AG04450 (cell line): ENCODE results near the gene OPA3. TPM values are rescaled to one million over a fixed set of nuclear protein-coding genes. Genes with fewer than 3 reads are reported as not detected.

ENCODE experiments used
- CTCF ChIA-PET: fragments of 300-600, 350-600 bp; formaldehyde crosslinking; extraction: SDS; loops from one replicate; lab custom pipeline; 2022; ENCODE audit warnings: antibody characterized with exemption, inconsistent platforms; lab: Charles Lee
- POLR2A ChIA-PET: fragments of 350-600 bp; formaldehyde crosslinking; extraction: SDS; loops from one replicate; lab custom pipeline; 2021; ENCODE audit warnings: antibody characterized with exemption, inconsistent platforms; lab: Yijun Ruan, JAX
- DNase-seq: peaks from one replicate; pipeline ENCODE4 v3.0.0-alpha.2; 2011; ENCODE audit warnings: low read depth, low spot score
- H3K27ac ChIP-seq: one replicate; pipeline ENCODE4 v1.5.1; 2012; ENCODE audit warnings: low read depth, low read length, control low read depth
- H3K27me3 ChIP-seq: one replicate; pipeline ENCODE4 v1.6.0; 2012; ENCODE audit warnings: low read length; ENCODE audit not compliant: control insufficient read depth, insufficient read depth
- H3K4me3 ChIP-seq: 2 replicates; pipeline ENCODE4 v1.5.1; 2011; ENCODE audit warnings: mild to moderate bottlenecking, low read depth, low read length, control low read depth
- H3K9me3 ChIP-seq: 2 replicates; pipeline ENCODE4 v1.5.1; 2012; ENCODE audit warnings: low read length; ENCODE audit not compliant: control insufficient read depth, insufficient read depth
- polyA plus RNA-seq: library from polyadenylated mRNA; depleted of rRNA; stranded (reverse); fragments of >200 nt; gene quantifications from 2 replicates; pipeline ENCODE4 v1.2.3, GENCODE V29; 2011
- TF ChIP-seq, protein P1 (sequence below): IDR thresholded peaks from 2 replicates; pipeline ENCODE4 v1.5.1; 2011; ENCODE audit warnings: low read depth, low read length, control low read depth, inconsistent platforms

Gene OPA3
- polyA plus RNA-seq, 1 experiment: 12.2 TPM

DNA sequence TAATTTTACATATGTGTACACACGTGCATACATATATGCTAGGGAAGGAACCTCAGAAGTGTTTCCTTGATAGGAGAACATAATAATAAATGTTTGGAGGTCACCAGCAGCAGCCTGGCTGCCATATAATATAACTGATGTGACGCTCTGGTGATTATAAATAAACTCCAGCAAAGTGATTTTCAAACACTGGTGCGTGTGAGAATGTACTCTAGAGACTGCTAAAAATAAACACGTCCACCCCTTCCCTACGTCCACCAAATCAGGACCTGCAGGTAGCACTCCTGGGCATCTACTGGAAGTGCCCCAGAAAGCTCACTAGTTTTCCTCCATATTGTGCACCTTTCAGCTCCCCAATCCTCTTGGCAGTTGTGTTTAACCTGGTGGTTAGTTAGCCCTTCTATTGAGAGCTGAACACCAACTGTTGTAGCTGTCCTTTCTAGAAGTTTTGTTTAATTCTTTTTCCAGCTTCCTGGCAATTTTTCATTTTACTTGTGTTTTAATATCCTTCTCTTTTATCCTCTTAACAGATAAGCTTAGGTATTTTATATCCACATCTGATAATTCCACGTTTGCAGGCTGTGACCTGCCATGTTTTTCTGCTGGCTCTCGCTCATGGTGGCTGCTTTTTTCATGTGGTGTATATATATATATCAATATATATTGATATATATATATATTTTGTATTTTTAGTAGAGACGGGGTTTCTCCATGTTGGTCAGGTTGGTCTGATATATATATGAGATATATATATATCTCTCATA lies 13.0 kb downstream of the OPA3 start:
- Histone ChIP-seq H3K27me3 (no peaks in the 10 kb centered on the region), H3K27ac (no peak overlapping the region), H3K9me3 (no peaks in the 10 kb centered on the region), H3K4me3 (no peak overlapping the region)
- TF ChIP-seq, protein P1, sequence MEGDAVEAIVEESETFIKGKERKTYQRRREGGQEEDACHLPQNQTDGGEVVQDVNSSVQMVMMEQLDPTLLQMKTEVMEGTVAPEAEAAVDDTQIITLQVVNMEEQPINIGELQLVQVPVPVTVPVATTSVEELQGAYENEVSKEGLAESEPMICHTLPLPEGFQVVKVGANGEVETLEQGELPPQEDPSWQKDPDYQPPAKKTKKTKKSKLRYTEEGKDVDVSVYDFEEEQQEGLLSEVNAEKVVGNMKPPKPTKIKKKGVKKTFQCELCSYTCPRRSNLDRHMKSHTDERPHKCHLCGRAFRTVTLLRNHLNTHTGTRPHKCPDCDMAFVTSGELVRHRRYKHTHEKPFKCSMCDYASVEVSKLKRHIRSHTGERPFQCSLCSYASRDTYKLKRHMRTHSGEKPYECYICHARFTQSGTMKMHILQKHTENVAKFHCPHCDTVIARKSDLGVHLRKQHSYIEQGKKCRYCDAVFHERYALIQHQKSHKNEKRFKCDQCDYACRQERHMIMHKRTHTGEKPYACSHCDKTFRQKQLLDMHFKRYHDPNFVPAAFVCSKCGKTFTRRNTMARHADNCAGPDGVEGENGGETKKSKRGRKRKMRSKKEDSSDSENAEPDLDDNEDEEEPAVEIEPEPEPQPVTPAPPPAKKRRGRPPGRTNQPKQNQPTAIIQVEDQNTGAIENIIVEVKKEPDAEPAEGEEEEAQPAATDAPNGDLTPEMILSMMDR: no peak
- ChIA-PET POLR2A (no interaction called here), CTCF (interaction anchor here (0.9 to 1.7 kb wide), 3 partner anchors 14 to 93 kb away, joined by 3 to 10 read pairs (median 4); no protein-coding TSS in a partner anchor)
- no peak for DNase-seq

DNA sequence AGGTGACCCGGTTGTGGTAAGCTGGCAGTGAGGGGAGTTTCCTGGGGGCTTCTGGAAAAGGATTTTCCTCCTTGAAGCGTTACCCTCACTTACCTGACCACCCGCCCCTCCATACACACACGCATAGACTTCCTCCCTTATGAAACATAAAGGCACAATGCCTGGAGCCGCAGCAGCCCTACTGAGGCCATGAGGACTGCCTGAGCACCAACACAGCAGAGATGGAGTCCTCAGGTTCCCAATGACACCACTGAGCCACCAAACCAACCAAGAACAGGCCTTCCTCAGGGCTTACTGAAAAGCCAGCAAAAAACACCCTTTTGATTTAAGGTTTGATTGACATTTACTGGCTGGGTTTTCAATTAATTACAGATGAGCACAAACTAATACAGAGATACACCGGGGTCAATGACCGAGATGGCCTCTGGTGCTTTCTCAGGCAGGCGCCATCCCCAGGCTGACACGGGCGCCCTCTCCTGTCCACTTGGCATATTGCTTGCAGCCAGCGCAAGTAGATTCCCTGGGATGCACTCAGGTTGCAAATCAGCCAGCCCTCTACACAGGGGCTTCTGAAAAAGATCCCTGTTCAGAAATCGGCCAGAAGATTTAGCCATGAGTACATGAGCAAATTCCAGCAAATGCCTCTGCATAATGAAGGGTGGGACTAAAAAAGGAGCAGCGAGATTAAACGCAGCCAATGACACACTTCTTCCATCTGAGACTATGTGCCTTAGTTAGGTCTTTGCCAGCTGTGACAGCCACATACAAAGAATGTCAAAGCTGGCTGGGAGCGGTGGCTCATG lies 14.8 kb downstream of the OPA3 start:
- H3K9me3 ChIP-seq: no peaks in the 10 kb centered on the region
- H3K4me3 ChIP-seq: no peak overlapping the region
- TF ChIP-seq, protein P1: peak; percentile 78
- DNase-seq: no peak
- H3K27me3 ChIP-seq: no peaks in the 10 kb centered on the region
- POLR2A ChIA-PET: no interaction called here
- CTCF ChIA-PET: interaction anchor here (1.0 kb wide), 1 partner anchor 85 kb away, joined by 3 read pairs; no protein-coding TSS in a partner anchor
- H3K27ac ChIP-seq: no peak overlapping the region

DNA sequence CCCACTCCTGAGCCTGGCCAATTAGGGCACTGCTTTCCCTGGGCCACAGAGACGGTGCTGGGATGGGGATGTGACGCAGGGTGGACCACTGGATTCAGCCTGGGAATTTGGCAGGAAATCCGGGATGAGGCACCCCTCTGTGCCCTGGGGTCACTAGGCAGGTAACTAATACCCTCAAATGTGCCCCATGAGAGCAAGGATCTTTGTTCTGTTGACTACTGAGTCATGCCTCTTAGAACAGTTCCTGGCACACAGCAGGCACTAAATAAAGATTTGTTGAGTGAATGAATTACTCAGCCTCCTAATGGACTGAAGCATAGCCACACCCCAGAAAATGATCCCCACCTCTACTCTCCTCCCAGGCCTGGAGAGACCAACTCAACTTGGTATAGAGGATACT lies 15.9 kb downstream of the OPA3 start:
- Histone ChIP-seq H3K27ac (no peak overlapping the region), H3K27me3 (no peaks in the 10 kb centered on the region), H3K9me3 (no peaks in the 10 kb centered on the region), H3K4me3 (no peak overlapping the region)
- DNase-seq: no peak
- CTCF ChIA-PET: no interaction called here
- TF ChIP-seq, protein P1: no peak
- POLR2A ChIA-PET: no interaction called here

DNA sequence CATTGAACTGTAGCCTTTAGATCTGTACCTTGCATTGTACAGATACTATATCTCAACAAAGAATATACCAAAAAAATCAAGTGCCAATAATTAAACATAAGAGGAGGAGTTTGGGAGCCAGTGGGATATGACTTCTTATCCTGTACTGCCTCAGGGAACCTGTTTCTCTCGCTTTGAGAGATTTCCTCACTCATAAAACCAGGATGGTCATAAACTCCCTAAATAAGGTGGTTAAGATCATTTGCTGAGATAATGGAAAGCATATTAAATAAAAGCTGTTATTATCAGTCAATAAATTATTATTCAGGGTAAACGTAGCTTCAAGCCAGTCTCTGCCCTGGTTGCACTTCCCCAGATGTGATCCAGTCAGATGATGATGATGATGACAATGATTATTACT lies 17.0 kb downstream of the OPA3 start:
- Histone ChIP-seq H3K4me3 (no peak overlapping the region), H3K27ac (no peak overlapping the region), H3K9me3 (no peaks in the 10 kb centered on the region), H3K27me3 (no peaks in the 10 kb centered on the region)
- TF ChIP-seq, protein P1: no peak
- no peak for DNase-seq
- ChIA-PET CTCF (interaction anchor here (0.6 to 2.1 kb wide), 4 partner anchors 9 to 82 kb away, joined by 3 to 15 read pairs (median 4); no protein-coding TSS in a partner anchor), POLR2A (no interaction called here)
